GM18951 (cell line): Measurements from ENCODE around the gene ZC3H18.

Experiments used
- POLR2A ChIP-seq: IDR thresholded peaks from 4 replicates; pipeline ENCODE4 v1.6.1; 2011; ENCODE audit warnings: mild to moderate bottlenecking; ENCODE audit not compliant: insufficient read length, insufficient read depth; ENCODE audit errors: extremely low read depth
- in situ Hi-C: fragments of 300-500 bp; cut with MboI; formaldehyde crosslinking; loops from one replicate; pipeline ENCODE4 v1.12.0; 2022; ENCODE audit warnings: low sequenced_read_pairs, mixed read lengths, inconsistent platforms; ENCODE audit not compliant: unreplicated experiment

Gene ZC3H18

GRCh38 chr16:88624481-88624880, 54.3 kb downstream of the ZC3H18 start:
- in situ Hi-C loops, result no loop called here
- TF ChIP-seq POLR2A, result no peak

GRCh38 chr16:88624977-88625576, 54.9 kb downstream of the ZC3H18 start:
- TF ChIP-seq POLR2A, result no peak
- in situ Hi-C loops, result no loop called here

- in situ Hi-C loops, result no loop called here
- no peak for TF ChIP-seq POLR2A
These were observed 56.4 kb downstream of the ZC3H18 start for GRCh38 chr16:88626646-88627045.

- TF ChIP-seq POLR2A, result no peak
- in situ Hi-C loops, result no loop called here
These were observed 57.6 kb downstream of the ZC3H18 start for GRCh38 chr16:88627531-88628411.

- no peak for TF ChIP-seq POLR2A
- in situ Hi-C loops, result no loop called here
These were observed 58.3 kb downstream of the ZC3H18 start for GRCh38 chr16:88628512-88628974.

GRCh38 chr16:88629835-88630234, 59.6 kb downstream of the ZC3H18 start:
- TF ChIP-seq POLR2A, result no peak
- in situ Hi-C loops, result no loop called here

- in situ Hi-C loops, result no loop called here
- no peak for TF ChIP-seq POLR2A
These were observed 60.2 kb downstream of the ZC3H18 start for GRCh38 chr16:88630433-88630832.

- TF ChIP-seq POLR2A, result no peak
- in situ Hi-C loops, result no loop called here
These were observed 60.7 kb downstream of the ZC3H18 start for GRCh38 chr16:88630941-88631340.

- in situ Hi-C loops, result no loop called here
These were observed 61.2 kb downstream of the ZC3H18 start for GRCh38 chr16:88631384-88631783.

GRCh38 chr16:88631920-88632586, 61.9 kb downstream of the ZC3H18 start:
- in situ Hi-C loops, result no loop called here
- no peak for TF ChIP-seq POLR2A

More at GRCh38 chr16:88631384-88631783, 61.2 kb downstream of the ZC3H18 start:
- no peak for TF ChIP-seq POLR2A

GRCh38 chr16:88632587-88632930, 62.4 kb downstream of the ZC3H18 start:
- in situ Hi-C loops, result no loop called here
- no peak for TF ChIP-seq POLR2A

- in situ Hi-C loops, result no loop called here
- TF ChIP-seq POLR2A, result no peak
These were observed 63.5 kb downstream of the ZC3H18 start for GRCh38 chr16:88633684-88634140.
